Muscle of leg (tissue), 11 donors: ENCODE measurements around the gene LSAMP. TPM values are rescaled to one million over a fixed set of nuclear protein-coding genes. Genes with fewer than 3 reads are reported as not detected.

ENCODE experiments used
- DNase-seq: peaks from one replicate; pipeline ENCODE4 v3.0.0; 2013
- H3K27ac ChIP-seq: one replicate; pipeline ENCODE4 v1.5.1; 2013; ENCODE audit warnings: mild to moderate bottlenecking, low read length, control low read depth
- H3K27me3 ChIP-seq: one replicate; pipeline ENCODE4 v1.6.1; 2013; ENCODE audit warnings: low read length; ENCODE audit not compliant: control insufficient read depth, insufficient read depth
- H3K36me3 ChIP-seq: one replicate; pipeline ENCODE4 v1.6.1; 2013; ENCODE audit warnings: low read length; ENCODE audit not compliant: control insufficient read depth, insufficient read depth
- H3K4me1 ChIP-seq: one replicate; pipeline ENCODE4 v1.6.1; 2013; ENCODE audit warnings: low read length; ENCODE audit not compliant: control insufficient read depth, insufficient read depth
- H3K4me3 ChIP-seq: one replicate; pipeline ENCODE4 v1.5.1; 2013; ENCODE audit warnings: low read length, control low read depth
- H3K9me3 ChIP-seq: replicated peaks from 2 replicates; pipeline ENCODE4 v1.6.1; 2013; ENCODE audit warnings: low read depth, low read length; ENCODE audit not compliant: control insufficient read depth
- WGBS: methylation state at CpG from one replicate; pipeline ENCODE4 v1.1.5; 2013; ENCODE audit warnings: missing lambda C conversion rate; ENCODE audit not compliant: insufficient coverage; 5-methylcytosine and 5-hydroxymethylcytosine counted together
- polyA plus RNA-seq, 8 donors: library from polyadenylated mRNA; unstranded; fragments of 120-200 nt; gene quantifications; one replicate each; pipeline versions ENCODE4 v1.2.1 to v1.2.3, GENCODE V29; 2013; ENCODE audit warnings: inconsistent platforms in 1 of 8, low replicate concordance in 1 of 8; ENCODE audit not compliant: insufficient read length in 8 of 8, insufficient read depth in 1 of 8
- total RNA-seq: library from RNA; stranded (reverse); fragments of 120-200 nt; gene quantifications from one replicate; pipeline ENCODE4 v1.2.4, GENCODE V29; 2013

Gene LSAMP
- total and polyA plus RNA-seq, 9 donors, result 3.5 to 13.4 (median 6.3) TPM

DNA sequence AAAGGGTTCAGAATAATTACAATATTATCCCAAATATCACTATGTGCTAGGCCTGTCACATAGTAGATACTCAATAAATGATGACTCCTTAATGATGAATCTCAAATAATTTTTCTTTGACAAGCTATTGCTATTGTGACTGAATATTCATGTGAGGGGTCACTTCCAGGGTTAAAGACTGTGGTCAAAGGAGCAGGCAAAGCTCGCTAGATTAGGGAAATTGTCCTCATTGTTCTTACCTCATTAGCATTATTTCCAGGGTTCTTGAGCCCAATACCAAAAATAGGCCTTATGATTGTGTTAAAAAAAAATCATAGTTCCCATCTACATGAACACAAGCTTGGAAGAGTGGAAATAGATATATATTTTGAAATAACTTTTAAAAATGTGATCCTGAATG, 569.8 kb downstream of the LSAMP start:
- no CpG with 5 or more reads among the region's 1 CpG for WGBS
- Histone ChIP-seq H3K27ac (no peak overlapping the region), H3K27me3 (no peaks in the 10 kb centered on the region), H3K36me3 (no peaks in the 10 kb centered on the region), H3K9me3 (no peaks in the 10 kb centered on the region), H3K4me3 (no peak overlapping the region), H3K4me1 (no peaks in the 10 kb centered on the region)
- no peak for DNase-seq

DNA sequence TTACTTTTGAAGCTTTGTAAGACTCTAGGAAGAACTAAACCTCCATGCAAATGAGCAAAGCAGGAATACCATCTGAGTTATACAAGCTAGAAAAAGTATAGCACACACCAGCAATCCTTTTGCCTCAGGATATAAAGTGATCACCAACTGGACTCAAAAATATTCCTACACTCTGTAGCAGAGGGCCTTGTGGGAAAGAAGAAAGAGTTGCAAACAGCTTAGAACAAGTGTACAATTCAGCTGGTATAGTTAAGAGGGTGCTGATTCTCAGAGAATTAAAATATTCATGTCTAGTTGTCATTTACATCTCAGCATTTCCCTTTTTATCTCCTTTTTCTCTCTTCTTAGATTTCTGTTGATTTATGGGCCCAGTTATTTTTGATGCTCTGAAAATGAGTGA, 573.6 kb downstream of the LSAMP start:
- H3K27ac ChIP-seq, result no peak overlapping the region
- no peaks in the 10 kb centered on the region for H3K4me1 ChIP-seq
- H3K36me3 ChIP-seq, result no peaks in the 10 kb centered on the region
- no peaks in the 10 kb centered on the region for H3K27me3 ChIP-seq
- no peaks in the 10 kb centered on the region for H3K9me3 ChIP-seq
- DNase-seq, result no peak
- H3K4me3 ChIP-seq, result no peak overlapping the region

DNA sequence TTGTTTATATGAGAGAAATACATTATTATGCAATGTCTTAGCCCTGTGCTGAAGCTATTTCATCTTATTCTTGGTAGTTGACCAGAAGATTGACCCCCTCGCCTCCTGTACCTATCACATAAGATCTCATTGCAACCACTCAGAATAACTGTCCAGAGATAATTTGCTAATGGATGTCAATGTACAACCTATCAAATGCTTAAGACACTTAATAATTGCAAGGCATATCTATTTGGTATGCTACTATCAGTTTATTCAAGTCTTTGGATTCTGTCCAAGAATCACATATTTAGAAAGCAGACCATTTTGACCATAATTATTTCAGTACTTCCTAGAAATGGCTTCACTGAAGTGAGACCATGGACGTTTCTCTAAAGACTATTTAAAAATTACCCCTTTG, 580.4 kb downstream of the LSAMP start:
- Histone ChIP-seq H3K4me3 (no peak overlapping the region), H3K27me3 (no peaks in the 10 kb centered on the region), H3K36me3 (no peaks in the 10 kb centered on the region), H3K27ac (no peak overlapping the region), H3K4me1 (no peaks in the 10 kb centered on the region), H3K9me3 (no peaks in the 10 kb centered on the region)
- no peak for DNase-seq
- WGBS, result 80% methylated on average over 2 of the region's 2 CpGs

GRCh38 chr3:115862849-115863248, 582.4 kb downstream of the LSAMP start:
- no peaks in the 10 kb centered on the region for H3K9me3 ChIP-seq
- DNase-seq, result no peak
- no peaks in the 10 kb centered on the region for H3K4me1 ChIP-seq
- no peak overlapping the region for H3K4me3 ChIP-seq
- no peaks in the 10 kb centered on the region for H3K27me3 ChIP-seq
- H3K36me3 ChIP-seq, result no peaks in the 10 kb centered on the region
- 52% methylated on average over 4 of the region's 6 CpGs for WGBS
- H3K27ac ChIP-seq, result no peak overlapping the region

GRCh38 chr3:115862099-115862498, 583.2 kb downstream of the LSAMP start:
- Histone ChIP-seq H3K36me3 (no peaks in the 10 kb centered on the region), H3K4me1 (no peaks in the 10 kb centered on the region), H3K9me3 (no peaks in the 10 kb centered on the region), H3K27me3 (no peaks in the 10 kb centered on the region), H3K4me3 (no peak overlapping the region), H3K27ac (no peak overlapping the region)
- no peak for DNase-seq
- WGBS, result no CpG with 5 or more reads among the region's 1 CpG

DNA sequence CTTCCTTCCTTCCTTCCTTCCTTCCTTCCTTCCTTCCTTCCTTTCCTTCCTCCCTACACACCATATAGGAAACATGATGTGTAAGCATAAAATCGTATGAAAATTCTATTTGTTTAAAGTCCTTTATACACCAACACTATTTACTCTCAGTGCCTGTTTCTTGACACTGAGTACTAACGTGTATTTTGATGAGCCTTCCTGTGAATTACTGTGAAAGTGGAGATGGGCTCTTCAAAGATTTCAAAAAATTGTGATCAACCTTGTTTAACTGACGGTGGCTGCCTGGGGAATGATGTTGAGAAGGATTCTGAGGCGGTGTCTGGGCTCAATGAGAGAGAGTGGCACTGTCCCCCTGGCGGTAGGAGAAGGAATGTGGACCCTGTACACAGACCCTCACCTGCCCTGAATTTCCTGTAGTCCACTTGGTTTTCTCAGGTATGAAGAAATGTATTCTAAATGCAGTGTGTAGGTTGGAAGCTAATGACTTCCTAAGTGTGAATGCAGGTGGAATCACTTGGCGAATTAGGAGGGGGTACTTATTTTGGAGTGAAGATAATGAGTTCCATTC, 584.0 kb downstream of the LSAMP start:
- 94% methylated on average over 3 of the region's 6 CpGs for WGBS
- Histone ChIP-seq H3K4me1 (no peaks in the 10 kb centered on the region), H3K36me3 (no peaks in the 10 kb centered on the region), H3K9me3 (no peaks in the 10 kb centered on the region), H3K27me3 (no peaks in the 10 kb centered on the region), H3K27ac (no peak overlapping the region), H3K4me3 (no peak overlapping the region)
- DNase-seq, result no peak

GRCh38 chr3:115860766-115861165, 584.5 kb downstream of the LSAMP start:
- H3K27me3 ChIP-seq, result no peaks in the 10 kb centered on the region
- H3K27ac ChIP-seq, result no peak overlapping the region
- no peaks in the 10 kb centered on the region for H3K4me1 ChIP-seq
- H3K4me3 ChIP-seq, result no peak overlapping the region
- no peak for DNase-seq
- 80% methylated on average over 1 of the region's 2 CpGs for WGBS
- no peaks in the 10 kb centered on the region for H3K9me3 ChIP-seq
- H3K36me3 ChIP-seq, result no peaks in the 10 kb centered on the region

GRCh38 chr3:115859002-115859807, 586.1 kb downstream of the LSAMP start:
- Histone ChIP-seq H3K27ac (no peak overlapping the region), H3K4me1 (no peaks in the 10 kb centered on the region), H3K4me3 (no peak overlapping the region), H3K9me3 (no peaks in the 10 kb centered on the region), H3K27me3 (no peaks in the 10 kb centered on the region), H3K36me3 (no peaks in the 10 kb centered on the region)
- WGBS, result 0% methylated on average over 3 of the region's 4 CpGs
- no peak for DNase-seq

- no peak overlapping the region for H3K4me3 ChIP-seq
- H3K36me3 ChIP-seq, result no peaks in the 10 kb centered on the region
- no CpG with 5 or more reads among the region's 3 CpGs for WGBS
- H3K4me1 ChIP-seq, result no peaks in the 10 kb centered on the region
- H3K27me3 ChIP-seq, result no peaks in the 10 kb centered on the region
- no peak overlapping the region for H3K27ac ChIP-seq
- H3K9me3 ChIP-seq, result no peaks in the 10 kb centered on the region
- no peak for DNase-seq
Measured at GRCh38 chr3:115857518-115858136, 587.7 kb downstream of the LSAMP start.

GRCh38 chr3:115855911-115856310, 589.4 kb downstream of the LSAMP start:
- Histone ChIP-seq H3K27ac (no peak overlapping the region), H3K36me3 (no peaks in the 10 kb centered on the region), H3K4me3 (no peak overlapping the region), H3K27me3 (no peaks in the 10 kb centered on the region), H3K4me1 (no peaks in the 10 kb centered on the region), H3K9me3 (no peaks in the 10 kb centered on the region)
- no peak for DNase-seq
- WGBS, result 80% methylated on average over 1 of the region's 1 CpG
